Stomach (tissue), 9 donors: ENCODE data around the gene CCDC85A. TPM values are rescaled to one million over a fixed set of nuclear protein-coding genes. Genes with fewer than 3 reads are reported as not detected.

Experiments used
- DNase-seq, 2 donors: peaks; one replicate each; pipeline versions ENCODE4 v3.0.0 to v3.0.0-alpha.2; 2013 to 2019
- H3K27ac ChIP-seq, 5 donors: fragments of 200-600 bp in 4 of 5; sonication (generic) in 4 of 5; one replicate each; pipeline ENCODE4 v1.5.1; 2013 to 2019; ENCODE audit warnings: mild to moderate bottlenecking in 1 of 5, moderate library complexity in 1 of 5
- H3K27me3 ChIP-seq, 3 donors: fragments of 200-600 bp; sonication (generic); one replicate each; pipeline ENCODE4 v1.5.1; 2017 to 2019; ENCODE audit warnings: mixed run types in 1 of 3
- H3K36me3 ChIP-seq, 4 donors: fragments of 200-600 bp; sonication (generic); 1 replicate in 3 of 4; 2 replicates in 1 of 4; pipeline ENCODE4 v1.5.1; 2016 to 2019
- H3K4me1 ChIP-seq, 4 donors: fragments of 200-600 bp; sonication (generic); one replicate each; pipeline ENCODE4 v1.5.1; 2016 to 2019
- H3K4me3 ChIP-seq, 4 donors: fragments of 200-600 bp; sonication (generic) in 3 of 4; one replicate each; pipeline ENCODE4 v1.5.1; 2016 to 2019; ENCODE audit warnings: mild to moderate bottlenecking in 1 of 4
- H3K9me3 ChIP-seq, 4 donors: fragments of 200-600 bp; sonication (generic); one replicate each; pipeline ENCODE4 v1.5.1; 2016 to 2019
- CTCF ChIP-seq, 7 experiments: fragments of 450-650 bp in 4 of 7; fragments of 200-600 bp in 3 of 7; sonication (generic) in 3 of 7; IDR thresholded peaks; one replicate each; pipeline ENCODE4 v1.5.1; 2016 to 2019; ENCODE audit warnings: antibody characterized with exemption in 7 of 7, control low read depth in 2 of 7, mild to moderate bottlenecking in 1 of 7
- EP300 ChIP-seq: sonication (generic); formaldehyde crosslinking; IDR thresholded peaks from one replicate; pipeline ENCODE4 v1.6.1; 2017; ENCODE audit warnings: antibody characterized with exemption
- POLR2A ChIP-seq, 4 donors: fragments of 450-650 bp; IDR thresholded peaks; one replicate each; pipeline ENCODE4 v1.6.1; 2016; ENCODE audit warnings: antibody characterized with exemption in 4 of 4, control low read depth in 2 of 4, mild to moderate bottlenecking in 1 of 4, moderate library complexity in 1 of 4
- POLR2AphosphoS5 ChIP-seq, 3 donors: sonication (generic); formaldehyde crosslinking; IDR thresholded peaks; one replicate each; pipeline ENCODE4 v1.6.1; 2016; ENCODE audit warnings: antibody characterized with exemption in 3 of 3
- WGBS, 5 donors: extraction: QIAGEN DNeasy Blood & Tissue Kit in 3 of 5; methylation state at CpG; one replicate each; pipeline versions ENCODE4 v1.1.5 to v1.1.7; 2013 to 2018; 5-methylcytosine and 5-hydroxymethylcytosine counted together
- intact Hi-C: fragments of 100-400 bp; cut with DNase I; formaldehyde crosslinking; loops from one replicate; pipeline ENCODE4 v1.15.1; 2023; ENCODE audit warnings: low total_unique reads
- polyA plus RNA-seq, 3 donors: library from polyadenylated mRNA; stranded (reverse); fragments of 200-250 nt; gene quantifications; one replicate each; pipeline ENCODE4 v1.2.3, GENCODE V29; 2013
- total RNA-seq, 5 donors: library from RNA; depleted of rRNA; stranded (reverse); fragments of >200 nt; gene quantifications; one replicate each; pipeline versions ENCODE4 v1.1.0 to v1.2.3, GENCODE V29; 2014 to 2016
- donor health status: healthy with polysubstance abuse.
- donor health status: Bipolar disorder and iron deficiency.
- donor health status: healthy.

The CCDC85A gene
- total and polyA plus RNA-seq, 8 donors: 0.10 to 6.4 (median 3.2) TPM; not detected in 1

DNA sequence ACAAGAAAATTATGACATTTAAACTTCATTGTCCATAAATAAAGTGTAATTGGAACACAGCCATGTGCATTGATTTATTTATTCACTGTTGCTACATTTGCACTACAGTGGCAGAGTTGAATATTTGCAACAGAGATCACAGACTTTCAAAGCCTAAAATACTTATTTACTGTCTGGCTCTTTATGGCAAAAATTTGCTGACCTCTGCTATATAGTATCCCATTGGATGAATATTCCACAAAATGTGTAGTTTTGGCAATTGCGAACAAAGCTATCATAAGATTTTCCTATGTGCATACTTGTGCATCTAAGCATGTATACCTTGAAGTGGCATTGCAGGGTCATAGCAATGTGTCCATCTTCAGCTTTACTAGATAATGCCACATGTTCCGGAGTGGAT is 32.1 kb downstream of the CCDC85A start:
- no peaks in the 10 kb centered on the region for H3K9me3 ChIP-seq
- H3K4me3 ChIP-seq: no peak overlapping the region
- WGBS, 5 donors: 91 to 98% (median 95%) methylated on average over 2 of the region's 2 CpGs
- H3K27ac ChIP-seq: no peak overlapping the region
- no peak for DNase-seq
- TF ChIP-seq EP300 (no peak), POLR2AphosphoS5 (IDR thresholded peaks at IDR 0.05) (no peak), CTCF (IDR thresholded peaks at IDR 0.05) (no peak), POLR2A (IDR thresholded peaks at IDR 0.05) (no peak)
- no peaks in the 10 kb centered on the region for H3K27me3 ChIP-seq
- H3K4me1 ChIP-seq: no peaks in the 10 kb centered on the region
- intact Hi-C loops: no loop called here
- no peaks in the 10 kb centered on the region for H3K36me3 ChIP-seq

DNA sequence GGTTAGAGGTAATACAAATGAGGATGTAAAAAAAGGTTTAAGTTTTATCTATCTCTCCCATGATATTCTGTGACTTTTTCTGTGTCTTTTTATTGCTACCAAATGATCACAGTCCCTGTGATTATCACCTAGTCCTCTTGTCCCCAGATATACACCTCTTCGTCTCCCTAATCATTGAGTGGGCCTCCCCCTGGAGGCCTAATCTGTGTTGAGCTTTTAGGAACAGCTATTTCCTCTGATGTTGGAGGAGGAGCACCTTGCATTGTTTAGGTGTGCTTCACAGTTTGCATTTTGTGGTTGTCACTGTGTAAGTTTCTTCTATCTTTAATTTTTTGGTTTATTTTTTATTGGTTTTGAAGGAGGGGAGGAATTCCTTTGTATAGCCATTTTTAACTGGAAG is 33.3 kb downstream of the CCDC85A start:
- no peaks in the 10 kb centered on the region for H3K9me3 ChIP-seq
- intact Hi-C loops: no loop called here
- H3K27me3 ChIP-seq: no peaks in the 10 kb centered on the region
- no peaks in the 10 kb centered on the region for H3K4me1 ChIP-seq
- H3K27ac ChIP-seq: no peak overlapping the region
- TF ChIP-seq POLR2A (IDR thresholded peaks at IDR 0.05) (no peak), CTCF (IDR thresholded peaks at IDR 0.05) (no peak), POLR2AphosphoS5 (IDR thresholded peaks at IDR 0.05) (no peak), EP300 (no peak)
- H3K36me3 ChIP-seq: no peaks in the 10 kb centered on the region
- WGBS, 5 donors: 50 to 71% (median 60%) methylated on average over 1 of the region's 1 CpG
- H3K4me3 ChIP-seq: no peak overlapping the region
- no peak for DNase-seq

GRCh38 chr2:56222481-56222880 is 38.7 kb downstream of the CCDC85A start:
- intact Hi-C loops: no loop called here
- Histone ChIP-seq H3K27ac (no peak overlapping the region), H3K4me3 (no peak overlapping the region), H3K9me3 (no peaks in the 10 kb centered on the region), H3K27me3 (no peaks in the 10 kb centered on the region), H3K36me3 (no peaks in the 10 kb centered on the region), H3K4me1 (no peaks in the 10 kb centered on the region)
- WGBS, 5 donors: 67 to 76% (median 74%) methylated on average over 3 of the region's 3 CpGs
- no peak for TF ChIP-seq POLR2AphosphoS5 (IDR thresholded peaks at IDR 0.05)
- no peak for TF ChIP-seq EP300
- TF ChIP-seq POLR2A (IDR thresholded peaks at IDR 0.05): no peak
- TF ChIP-seq CTCF (IDR thresholded peaks at IDR 0.05): no peak
- no peak for DNase-seq

GRCh38 chr2:56224316-56224715 is 40.5 kb downstream of the CCDC85A start:
- WGBS, 5 donors: 92 to 96% (median 94%) methylated on average over 1 of the region's 1 CpG
- Histone ChIP-seq H3K4me1 (no peaks in the 10 kb centered on the region), H3K36me3 (no peaks in the 10 kb centered on the region), H3K27me3 (no peaks in the 10 kb centered on the region), H3K27ac (no peak overlapping the region), H3K9me3 (no peaks in the 10 kb centered on the region), H3K4me3 (no peak overlapping the region)
- intact Hi-C loops: no loop called here
- no peak for DNase-seq
- no peak for TF ChIP-seq CTCF (IDR thresholded peaks at IDR 0.05)
- no peak for TF ChIP-seq POLR2AphosphoS5 (IDR thresholded peaks at IDR 0.05)
- TF ChIP-seq EP300: no peak
- TF ChIP-seq POLR2A (IDR thresholded peaks at IDR 0.05): no peak
